Measurements from ENCODE around the gene SULF2.

Gene SULF2

DNA sequence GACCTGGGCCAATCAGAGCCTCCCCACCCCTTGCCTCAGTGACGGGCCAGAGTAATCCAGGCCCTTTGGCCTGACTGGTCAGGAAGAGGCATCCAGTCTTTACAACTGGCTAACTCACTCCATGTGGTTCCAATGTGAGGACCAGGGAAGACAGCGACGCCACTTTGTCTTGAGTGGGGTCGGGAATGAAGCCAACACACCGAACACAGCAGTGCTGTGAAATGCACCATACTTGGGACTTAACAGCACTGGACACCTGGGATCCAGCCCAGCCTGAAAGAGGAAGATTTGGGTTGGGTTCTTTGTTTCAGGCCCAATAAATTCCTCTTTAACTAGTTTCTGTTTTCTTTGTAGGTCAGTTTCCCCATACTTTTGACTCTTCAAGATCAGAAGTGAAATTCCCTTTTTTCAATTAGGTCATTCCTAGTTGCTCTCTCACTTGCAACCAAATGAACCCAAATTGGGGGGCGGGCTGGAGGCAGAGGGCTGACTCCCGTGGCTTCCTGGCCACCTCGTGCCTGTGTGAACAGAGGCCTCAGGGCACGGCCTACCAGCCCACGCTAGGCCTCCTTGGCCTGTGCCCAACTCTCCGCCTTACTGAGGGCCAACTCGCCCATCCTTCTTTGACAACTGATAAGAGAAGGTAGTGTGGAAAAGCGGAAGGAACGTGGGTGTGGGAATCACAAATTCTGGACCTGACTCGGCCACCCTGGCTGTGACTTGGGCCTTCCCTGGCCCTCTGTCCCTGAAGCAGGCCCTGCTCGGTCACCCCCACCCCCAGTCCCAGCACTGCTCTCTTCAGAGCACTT is 17.1 kb downstream of the SULF2 start:
- TF ChIP-seq, protein P1, sequence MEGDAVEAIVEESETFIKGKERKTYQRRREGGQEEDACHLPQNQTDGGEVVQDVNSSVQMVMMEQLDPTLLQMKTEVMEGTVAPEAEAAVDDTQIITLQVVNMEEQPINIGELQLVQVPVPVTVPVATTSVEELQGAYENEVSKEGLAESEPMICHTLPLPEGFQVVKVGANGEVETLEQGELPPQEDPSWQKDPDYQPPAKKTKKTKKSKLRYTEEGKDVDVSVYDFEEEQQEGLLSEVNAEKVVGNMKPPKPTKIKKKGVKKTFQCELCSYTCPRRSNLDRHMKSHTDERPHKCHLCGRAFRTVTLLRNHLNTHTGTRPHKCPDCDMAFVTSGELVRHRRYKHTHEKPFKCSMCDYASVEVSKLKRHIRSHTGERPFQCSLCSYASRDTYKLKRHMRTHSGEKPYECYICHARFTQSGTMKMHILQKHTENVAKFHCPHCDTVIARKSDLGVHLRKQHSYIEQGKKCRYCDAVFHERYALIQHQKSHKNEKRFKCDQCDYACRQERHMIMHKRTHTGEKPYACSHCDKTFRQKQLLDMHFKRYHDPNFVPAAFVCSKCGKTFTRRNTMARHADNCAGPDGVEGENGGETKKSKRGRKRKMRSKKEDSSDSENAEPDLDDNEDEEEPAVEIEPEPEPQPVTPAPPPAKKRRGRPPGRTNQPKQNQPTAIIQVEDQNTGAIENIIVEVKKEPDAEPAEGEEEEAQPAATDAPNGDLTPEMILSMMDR (IDR thresholded peaks at IDR 0.05; ENCODE audit: insufficient read depth, low read depth, low read length, missing control alignments) = no peak
- no peak overlapping the region for H3K4me3 ChIP-seq (ENCODE audit: low read length)
- no peak for DNase-seq (ENCODE audit: low read depth)

- H3K4me3 ChIP-seq (ENCODE audit: low read length) = no peak overlapping the region
- TF ChIP-seq, protein P1 (IDR thresholded peaks at IDR 0.05; ENCODE audit: insufficient read depth, low read depth, low read length, missing control alignments) = no peak
- no peak for DNase-seq (ENCODE audit: low read depth)
Measured at GRCh38 chr20:47765691-47766594, 19.3 kb downstream of the SULF2 start.

DNA sequence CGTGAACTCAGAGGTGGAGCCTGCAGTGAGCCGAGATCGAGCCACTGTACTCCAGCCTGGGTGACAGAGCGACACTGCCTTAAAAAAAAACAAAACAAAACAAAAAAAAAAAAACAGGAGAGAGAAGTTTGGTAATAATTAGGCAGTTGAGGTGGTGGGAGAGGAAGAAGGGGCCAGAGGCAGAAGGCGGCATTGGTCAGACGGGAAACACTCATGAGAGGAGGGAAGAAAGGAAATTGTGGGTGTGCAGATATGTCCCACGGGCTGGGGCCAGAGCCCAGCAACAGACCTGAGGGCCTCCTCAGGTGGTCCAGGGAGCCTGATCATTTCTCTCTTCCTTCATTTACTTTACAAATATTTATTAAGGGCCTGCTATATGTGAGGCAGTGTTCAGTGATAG is 20.0 kb downstream of the SULF2 start:
- TF ChIP-seq, protein P1 (IDR thresholded peaks at IDR 0.05; ENCODE audit: insufficient read depth, low read depth, low read length, missing control alignments) = no peak
- no peak for DNase-seq (ENCODE audit: low read depth)
- H3K4me3 ChIP-seq (ENCODE audit: low read length) = no peak overlapping the region

DNA sequence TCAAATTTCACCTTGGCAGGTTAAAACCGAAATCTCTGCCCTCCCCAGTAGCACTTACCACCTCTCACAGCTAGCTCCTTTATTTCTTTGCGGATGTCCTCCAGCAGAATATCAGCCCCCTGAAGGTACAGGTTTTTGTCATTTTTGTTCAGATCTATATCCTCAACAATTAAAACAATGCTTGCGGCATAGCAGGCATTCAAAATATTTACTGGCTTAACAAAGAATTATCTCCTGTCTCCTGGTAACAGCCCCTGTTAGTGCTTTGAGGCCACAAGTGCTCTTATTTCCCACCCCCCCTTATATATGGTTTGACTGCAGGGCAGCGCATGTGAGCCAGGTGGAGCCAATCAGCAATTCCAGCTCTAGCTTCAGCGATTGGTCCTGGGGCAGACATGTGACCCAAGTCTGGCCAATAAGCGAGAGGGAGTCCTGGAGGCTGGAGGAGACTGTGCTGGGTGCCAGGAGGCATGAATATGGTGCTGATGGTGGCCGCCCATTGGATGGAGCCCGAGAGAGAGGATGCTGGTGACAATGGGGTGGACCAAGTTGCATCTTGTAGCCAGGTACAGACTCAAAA is 21.0 kb downstream of the SULF2 start:
- TF ChIP-seq, protein P1 (IDR thresholded peaks at IDR 0.05; ENCODE audit: insufficient read depth, low read depth, low read length, missing control alignments) = no peak
- H3K4me3 ChIP-seq (ENCODE audit: low read length) = no peak overlapping the region
- no peak for DNase-seq (ENCODE audit: low read depth)

DNA sequence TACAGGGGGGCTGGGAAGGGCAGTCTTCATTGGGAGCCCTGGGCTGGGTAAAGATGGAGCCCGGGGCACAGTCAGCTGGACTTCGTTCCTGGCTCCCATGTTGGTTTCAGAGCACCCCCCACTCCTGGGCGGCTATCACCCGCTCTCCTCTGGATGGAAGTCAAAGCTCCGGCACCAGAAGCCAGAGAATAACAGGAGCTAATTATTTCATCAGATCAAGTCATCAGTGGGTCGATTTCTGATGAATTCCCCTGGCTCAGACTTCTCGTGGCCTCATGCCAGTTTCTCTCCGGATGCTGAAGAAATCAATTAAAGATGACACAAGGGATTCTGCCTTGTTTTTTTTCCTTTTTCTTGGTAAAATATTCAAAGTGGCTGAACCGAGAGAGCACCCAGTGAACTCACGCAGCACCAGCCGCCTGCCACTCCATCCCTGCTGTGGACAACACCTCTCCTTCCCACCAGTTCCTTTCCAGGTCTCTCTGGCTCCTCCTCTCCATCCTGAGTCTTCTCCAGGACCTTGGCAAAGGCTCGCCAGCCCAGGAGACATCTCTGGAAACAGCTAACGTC is 22.5 kb downstream of the SULF2 start:
- no peak for DNase-seq (ENCODE audit: low read depth)
- no peak overlapping the region for H3K4me3 ChIP-seq (ENCODE audit: low read length)
- TF ChIP-seq, protein P1 (IDR thresholded peaks at IDR 0.05; ENCODE audit: insufficient read depth, low read depth, low read length, missing control alignments) = no peak

- H3K4me3 ChIP-seq (ENCODE audit: low read length) = no peak overlapping the region
- TF ChIP-seq, protein P1 (IDR thresholded peaks at IDR 0.05; ENCODE audit: insufficient read depth, low read depth, low read length, missing control alignments) = no peak
- no peak for DNase-seq (ENCODE audit: low read depth)
Measured at GRCh38 chr20:47761482-47762047, 23.7 kb downstream of the SULF2 start.

Measured in epithelial cell of esophagus (primary cell).